ENCODE data around the gene EFHD1. TPM values are rescaled to one million over a fixed set of nuclear protein-coding genes. Genes with fewer than 3 reads are reported as not detected.
"Not testable (repeated sequence)": the region's sequence is repeated elsewhere in the genome, so short reads cannot be mapped to it uniquely, and the experiment has no call there.

EFHD1 gene
- total RNA-seq, 1 donor from 2014 or later: 106 TPM

DNA sequence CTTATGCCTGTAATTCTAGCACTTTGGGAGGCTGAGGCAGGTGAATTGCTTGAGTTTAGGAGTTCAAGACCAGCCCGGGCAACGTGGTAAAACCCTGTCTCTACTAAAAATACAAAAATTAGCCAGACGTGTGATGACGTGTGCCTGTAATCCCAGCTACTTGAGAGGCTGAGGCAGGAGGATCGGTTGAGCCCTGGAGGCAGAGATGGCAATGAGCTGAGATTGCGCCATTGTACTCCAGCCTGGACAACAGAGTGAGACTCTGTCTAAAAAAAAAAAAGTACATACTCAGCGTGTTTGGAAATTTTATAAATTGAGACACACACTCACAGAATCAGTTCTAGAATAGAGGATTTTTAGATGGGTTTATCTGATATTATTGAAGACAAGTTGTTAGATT lies 46.6 kb downstream of the EFHD1 start:
- Mint-ChIP-seq H3K27ac (ENCODE audit: unreplicated experiment) (no peak overlapping the region), H3K27me3 (ENCODE audit: unreplicated experiment) (no peaks in the 10 kb centered on the region), H3K9me3 (ENCODE audit: unreplicated experiment) (no peaks in the 10 kb centered on the region)

GRCh38 chr2:232681527-232681926 lies 48.1 kb downstream of the EFHD1 start:
- H3K27me3 Mint-ChIP-seq (ENCODE audit: unreplicated experiment): no peaks in the 10 kb centered on the region
- DNase-seq (ENCODE audit: extremely low spot score, unreplicated experiment): no peak
- H3K36me3 Mint-ChIP-seq (ENCODE audit: unreplicated experiment): peaks cover 31% of the 10 kb centered on the region
- TF ChIP-seq, protein P1, sequence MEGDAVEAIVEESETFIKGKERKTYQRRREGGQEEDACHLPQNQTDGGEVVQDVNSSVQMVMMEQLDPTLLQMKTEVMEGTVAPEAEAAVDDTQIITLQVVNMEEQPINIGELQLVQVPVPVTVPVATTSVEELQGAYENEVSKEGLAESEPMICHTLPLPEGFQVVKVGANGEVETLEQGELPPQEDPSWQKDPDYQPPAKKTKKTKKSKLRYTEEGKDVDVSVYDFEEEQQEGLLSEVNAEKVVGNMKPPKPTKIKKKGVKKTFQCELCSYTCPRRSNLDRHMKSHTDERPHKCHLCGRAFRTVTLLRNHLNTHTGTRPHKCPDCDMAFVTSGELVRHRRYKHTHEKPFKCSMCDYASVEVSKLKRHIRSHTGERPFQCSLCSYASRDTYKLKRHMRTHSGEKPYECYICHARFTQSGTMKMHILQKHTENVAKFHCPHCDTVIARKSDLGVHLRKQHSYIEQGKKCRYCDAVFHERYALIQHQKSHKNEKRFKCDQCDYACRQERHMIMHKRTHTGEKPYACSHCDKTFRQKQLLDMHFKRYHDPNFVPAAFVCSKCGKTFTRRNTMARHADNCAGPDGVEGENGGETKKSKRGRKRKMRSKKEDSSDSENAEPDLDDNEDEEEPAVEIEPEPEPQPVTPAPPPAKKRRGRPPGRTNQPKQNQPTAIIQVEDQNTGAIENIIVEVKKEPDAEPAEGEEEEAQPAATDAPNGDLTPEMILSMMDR (IDR thresholded peaks at IDR 0.05): no peak
- H3K9me3 Mint-ChIP-seq (ENCODE audit: unreplicated experiment): no peaks in the 10 kb centered on the region
- no peaks in the 10 kb centered on the region for H3K4me1 Mint-ChIP-seq (ENCODE audit: unreplicated experiment)
- H3K4me3 Mint-ChIP-seq (ENCODE audit: unreplicated experiment): no peak overlapping the region
- no peak overlapping the region for H3K27ac Mint-ChIP-seq (ENCODE audit: unreplicated experiment)

More for the DNA sequence above, 46.6 kb downstream of the EFHD1 start:
- Mint-ChIP-seq H3K36me3 (ENCODE audit: unreplicated experiment) (peaks cover 40% of the 10 kb centered on the region), H3K4me3 (ENCODE audit: unreplicated experiment) (no peak overlapping the region), H3K4me1 (ENCODE audit: unreplicated experiment) (no peaks in the 10 kb centered on the region)
- DNase-seq (ENCODE audit: extremely low spot score, unreplicated experiment): no peak
- TF ChIP-seq, protein P1 (IDR thresholded peaks at IDR 0.05): no peak

GRCh38 chr2:232683368-232683767 lies 50.0 kb downstream of the EFHD1 start:
- peaks cover 27% of the 10 kb centered on the region for H3K36me3 Mint-ChIP-seq (ENCODE audit: unreplicated experiment)
- no peak overlapping the region for H3K4me3 Mint-ChIP-seq (ENCODE audit: unreplicated experiment)
- no peak overlapping the region for H3K27ac Mint-ChIP-seq (ENCODE audit: unreplicated experiment)
- no peaks in the 10 kb centered on the region for H3K9me3 Mint-ChIP-seq (ENCODE audit: unreplicated experiment)
- H3K27me3 Mint-ChIP-seq (ENCODE audit: unreplicated experiment): no peaks in the 10 kb centered on the region
- peaks cover 6% of the 10 kb centered on the region for H3K4me1 Mint-ChIP-seq (ENCODE audit: unreplicated experiment)
- TF ChIP-seq, protein P1 (IDR thresholded peaks at IDR 0.05): no peak
- DNase-seq (ENCODE audit: extremely low spot score, unreplicated experiment): no peak

DNA sequence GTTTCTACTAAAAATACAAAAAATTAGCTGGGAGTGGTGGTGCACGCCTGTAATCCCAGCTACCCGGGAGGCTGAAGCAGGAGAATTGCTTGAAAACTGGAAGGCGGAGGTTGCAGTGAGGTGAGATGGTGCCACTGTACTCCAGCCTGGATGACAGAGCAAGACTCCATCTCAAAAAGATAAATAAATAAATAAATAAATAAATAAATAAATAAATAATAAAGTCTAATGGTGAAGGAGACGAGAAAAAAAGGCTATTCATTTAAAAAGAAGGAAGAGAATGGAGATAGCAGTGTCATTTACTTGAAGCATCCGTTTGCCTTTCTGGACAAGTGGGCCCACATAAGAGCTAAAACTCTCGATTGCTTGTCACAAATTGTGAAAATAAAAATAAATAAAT lies 52.0 kb downstream of the EFHD1 start:
- DNase-seq (ENCODE audit: extremely low spot score, unreplicated experiment); H3K27me3 Mint-ChIP-seq (ENCODE audit: unreplicated experiment); H3K4me3 Mint-ChIP-seq (ENCODE audit: unreplicated experiment); H3K9me3 Mint-ChIP-seq (ENCODE audit: unreplicated experiment); H3K27ac Mint-ChIP-seq (ENCODE audit: unreplicated experiment): not testable (repeated sequence)
- Mint-ChIP-seq H3K36me3 (ENCODE audit: unreplicated experiment) (peaks cover 12% of the 10 kb centered on the region), H3K4me1 (ENCODE audit: unreplicated experiment) (peaks cover 15% of the 10 kb centered on the region)

- Mint-ChIP-seq H3K27ac (ENCODE audit: unreplicated experiment) (no peak overlapping the region), H3K9me3 (ENCODE audit: unreplicated experiment) (no peaks in the 10 kb centered on the region)
These were observed 54.2 kb downstream of the EFHD1 start for GRCh38 chr2:232687382-232688160.

More at GRCh38 chr2:232687382-232688160, 54.2 kb downstream of the EFHD1 start:
- Mint-ChIP-seq H3K4me1 (ENCODE audit: unreplicated experiment) (peaks cover 15% of the 10 kb centered on the region), H3K27me3 (ENCODE audit: unreplicated experiment) (no peaks in the 10 kb centered on the region), H3K36me3 (ENCODE audit: unreplicated experiment) (peaks cover 3% of the 10 kb centered on the region), H3K4me3 (ENCODE audit: unreplicated experiment) (no peak overlapping the region)
- DNase-seq (ENCODE audit: extremely low spot score, unreplicated experiment): no peak
- TF ChIP-seq, protein P1 (IDR thresholded peaks at IDR 0.05): no peak
